Measurements from ENCODE around the gene ANO3. TPM values are rescaled to one million over a fixed set of nuclear protein-coding genes. Genes with fewer than 3 reads are reported as not detected.

Gene ANO3
- total RNA-seq, 1 experiment from 2014 or later, result not detected

- no peaks in the 10 kb centered on the region for H3K36me3 ChIP-seq (ENCODE audit: low read depth, low read length)
- H3K27me3 ChIP-seq (ENCODE audit: low read length), result peaks cover 30% of the 10 kb centered on the region
- no peaks in the 10 kb centered on the region for H3K79me2 ChIP-seq (ENCODE audit: low read length)
- no peak within 1 kb of the TSS for H3K9ac ChIP-seq (ENCODE audit: low read length)
- ATAC-seq, result no peak
- H4K20me1 ChIP-seq (ENCODE audit: low read length), result no peaks in the 10 kb centered on the region
- no peaks in the 10 kb centered on the region for H3K4me1 ChIP-seq (ENCODE audit: insufficient read depth, low read length)
- no TSS peak for BruUV-seq (replicated peaks)
- TF ChIP-seq CTCF (conservative IDR thresholded peaks at IDR 0.05; ENCODE audit: low read depth, low read length), result no peak
- TF ChIP-seq EZH2phosphoT487 (IDR thresholded peaks at IDR 0.05; ENCODE audit: borderline replicate concordance, low read length), result no peak
- no peak for TF ChIP-seq EZH2 (IDR thresholded peaks at IDR 0.05; ENCODE audit: low read length, unreplicated experiment)
- no peak within 1 kb of the TSS for H2AFZ ChIP-seq (ENCODE audit: low read length)
- H3K9me3 ChIP-seq (ENCODE audit: low read length), result no peaks in the 10 kb centered on the region
- no peak for DNase-seq
- H3F3A ChIP-seq (ENCODE audit: low read length, unreplicated experiment), result no peaks in the 10 kb centered on the region
- H3K4me3 ChIP-seq (ENCODE audit: low read length), result no peak within 1 kb of the TSS
- ChIA-PET CTCF (no interaction called here), POLR2A (ENCODE audit: unreplicated experiment) (no interaction called here)
- no peak within 1 kb of the TSS for H3K4me2 ChIP-seq (ENCODE audit: low read length)
- no peak within 1 kb of the TSS for H3K27ac ChIP-seq (ENCODE audit: low read length)
- H3K9me2 ChIP-seq (replicated peaks; ENCODE audit: low read length), result no peaks in the 10 kb centered on the region
- intact Hi-C loops (cut with micrococcal nuclease), result no loop called here
Observed at GRCh38 chr11:26571861-26572654, 240.1 kb downstream of the ANO3 start, which contains the start of gene MUC15. TSS of gene MUC15 (minus strand) at chr11:26572263. CDS start at chr11:26567094, 5,169 bp downstream.

GRCh38 chr11:26572770-26573402 is 241.0 kb downstream of the ANO3 start:
- no peaks in the 10 kb centered on the region for H3K9me3 ChIP-seq (ENCODE audit: low read length)
- H3K9me2 ChIP-seq (replicated peaks; ENCODE audit: low read length), result no peaks in the 10 kb centered on the region
- no peaks in the 10 kb centered on the region for H3K4me1 ChIP-seq (ENCODE audit: insufficient read depth, low read length)
- H3K27me3 ChIP-seq (ENCODE audit: low read length), result peaks cover 30% of the 10 kb centered on the region
- ATAC-seq (no peak), DNase-seq (no peak)
- no peaks in the 10 kb centered on the region for H4K20me1 ChIP-seq (ENCODE audit: low read length)
- no peak overlapping the region for H3K4me3 ChIP-seq (ENCODE audit: low read length)
- H3K4me2 ChIP-seq (ENCODE audit: low read length), result no peak overlapping the region
- no peak overlapping the region for H3K27ac ChIP-seq (ENCODE audit: low read length)
- ChIA-PET CTCF (interaction anchor here (0.6 kb wide), 1 partner anchor 48 kb away, joined by 4 read pairs; no protein-coding TSS in a partner anchor), POLR2A (ENCODE audit: unreplicated experiment) (no interaction called here)
- intact Hi-C loops (cut with micrococcal nuclease), result no loop called here
- no peak overlapping the region for H2AFZ ChIP-seq (ENCODE audit: low read length)
- H3K79me2 ChIP-seq (ENCODE audit: low read length), result no peaks in the 10 kb centered on the region
- no peaks in the 10 kb centered on the region for H3K36me3 ChIP-seq (ENCODE audit: low read depth, low read length)
- BruUV-seq (replicated peaks), result no TSS peak
- no peak overlapping the region for H3K9ac ChIP-seq (ENCODE audit: low read length)
- TF ChIP-seq EZH2phosphoT487 (IDR thresholded peaks at IDR 0.05; ENCODE audit: borderline replicate concordance, low read length), result no peak
- no peak for TF ChIP-seq CTCF (conservative IDR thresholded peaks at IDR 0.05; ENCODE audit: low read depth, low read length)
- no peak for TF ChIP-seq EZH2 (IDR thresholded peaks at IDR 0.05; ENCODE audit: low read length, unreplicated experiment)
- H3F3A ChIP-seq (ENCODE audit: low read length, unreplicated experiment), result no peaks in the 10 kb centered on the region

- H3K27me3 ChIP-seq (ENCODE audit: low read length), result peaks cover 22% of the 10 kb centered on the region
- H3K79me2 ChIP-seq (ENCODE audit: low read length), result no peaks in the 10 kb centered on the region
- no peaks in the 10 kb centered on the region for H3K9me2 ChIP-seq (replicated peaks; ENCODE audit: low read length)
- no peaks in the 10 kb centered on the region for H3K4me1 ChIP-seq (ENCODE audit: insufficient read depth, low read length)
- H3K4me3 ChIP-seq (ENCODE audit: low read length), result no peak overlapping the region
- POLR2A ChIA-PET (ENCODE audit: unreplicated experiment), result no interaction called here
- no peaks in the 10 kb centered on the region for H3F3A ChIP-seq (ENCODE audit: low read length, unreplicated experiment)
- no peak overlapping the region for H3K27ac ChIP-seq (ENCODE audit: low read length)
- H4K20me1 ChIP-seq (ENCODE audit: low read length), result no peaks in the 10 kb centered on the region
- CTCF ChIA-PET, result no interaction called here
- H3K9me3 ChIP-seq (ENCODE audit: low read length), result no peaks in the 10 kb centered on the region
- TF ChIP-seq EZH2phosphoT487 (IDR thresholded peaks at IDR 0.05; ENCODE audit: borderline replicate concordance, low read length) (no peak), CTCF (conservative IDR thresholded peaks at IDR 0.05; ENCODE audit: low read depth, low read length) (no peak), EZH2 (IDR thresholded peaks at IDR 0.05; ENCODE audit: low read length, unreplicated experiment) (no peak)
- intact Hi-C loops (cut with micrococcal nuclease), result no loop called here
- H2AFZ ChIP-seq (ENCODE audit: low read length), result no peak overlapping the region
- no peak for ATAC-seq
- H3K36me3 ChIP-seq (ENCODE audit: low read depth, low read length), result no peaks in the 10 kb centered on the region
- no TSS peak for BruUV-seq (replicated peaks)
- no peak overlapping the region for H3K4me2 ChIP-seq (ENCODE audit: low read length)
- DNase-seq, result no peak
- H3K9ac ChIP-seq (ENCODE audit: low read length), result no peak overlapping the region
Observed at GRCh38 chr11:26573896-26574295, 242.0 kb downstream of the ANO3 start.

Measured in PC-3 (cell line).